HEK293 (cell line): Measurements from ENCODE around the gene CACNG6.
A peak's percentile ranks its signal among the peaks of the same experiment; 100 is the strongest.

Source experiments
- CTCF ChIA-PET: fragments of 350-600 bp; formaldehyde crosslinking; extraction: SDS; loops from one replicate; lab custom pipeline; 2021; ENCODE audit warnings: antibody characterized with exemption; lab: Yijun Ruan, JAX
- POLR2A ChIA-PET: fragments of 300-600 bp; formaldehyde crosslinking; extraction: SDS; loops from one replicate; lab custom pipeline; 2020; ENCODE audit warnings: antibody characterized with exemption, inconsistent platforms; lab: Yijun Ruan, JAX
- H3K27ac ChIP-seq: fragments of 200-500 bp; sonication (Bioruptor generic); 2 replicates; pipeline ENCODE4 v1.5.1; 2014; ENCODE audit warnings: low read depth, low read length, control low read depth, inconsistent platforms; ENCODE audit errors: extremely low read depth
- H3K36me3 ChIP-seq, 2 experiments: fragments of 200-500 bp in 1 of 2; sonication (Bioruptor generic) in 1 of 2; 1 replicate in 1 of 2; 2 replicates in 1 of 2; pipeline ENCODE4 v1.5.1; 2014 to 2017; ENCODE audit warnings: inconsistent platforms in 2 of 2, low read length in 2 of 2; ENCODE audit not compliant: control insufficient read depth in 2 of 2, insufficient read depth in 1 of 2
- H3K4me1 ChIP-seq: fragments of 200-500 bp; sonication (Bioruptor generic); 2 replicates; pipeline ENCODE4 v1.5.1; 2014; ENCODE audit warnings: mild to moderate bottlenecking, low read length, inconsistent platforms; ENCODE audit not compliant: control insufficient read depth, insufficient read depth
- H3K4me3 ChIP-seq: 2 replicates; pipeline ENCODE4 v1.5.1; 2011; ENCODE audit warnings: low read depth, mild to moderate bottlenecking, control low read depth, low read length, moderate library complexity
- H3K9me3 ChIP-seq: fragments of 200-500 bp; sonication (Bioruptor generic); 2 replicates; pipeline ENCODE4 v1.5.1; 2014; ENCODE audit warnings: low read depth, low read length, inconsistent platforms; ENCODE audit not compliant: control insufficient read depth, insufficient read depth
- GLIS1 ChIP-seq: fragments of 450-650 bp; formaldehyde crosslinking; IDR thresholded peaks from 2 replicates; pipeline ENCODE4 v1.5.1; 2016; ENCODE audit warnings: missing biosample characterization, missing genetic modification characterization
- KLF1 ChIP-seq: fragments of 450-650 bp; formaldehyde crosslinking; IDR thresholded peaks from 2 replicates; pipeline ENCODE4 v1.5.1; 2016; ENCODE audit warnings: missing biosample characterization, missing genetic modification characterization
- KLF10 ChIP-seq: fragments of 450-650 bp; IDR thresholded peaks from 2 replicates; pipeline ENCODE4 v1.5.1; 2018; ENCODE audit warnings: missing biosample characterization, mild to moderate bottlenecking, missing genetic modification characterization
- MZF1 ChIP-seq: fragments of 450-650 bp; formaldehyde crosslinking; IDR thresholded peaks from 2 replicates; pipeline ENCODE4 v1.5.1; 2017; ENCODE audit warnings: missing biosample characterization, missing genetic modification characterization, borderline replicate concordance
- SP3 ChIP-seq: fragments of 450-650 bp; formaldehyde crosslinking; IDR thresholded peaks from 2 replicates; pipeline ENCODE4 v1.5.1; 2016; ENCODE audit warnings: missing biosample characterization, missing genetic modification characterization
- TRIM28 ChIP-seq: IDR thresholded peaks from 2 replicates; pipeline ENCODE4 v1.6.1; 2011; ENCODE audit warnings: low read length, control low read depth, borderline replicate concordance
- ZBTB8A ChIP-seq: fragments of 450-650 bp; formaldehyde crosslinking; IDR thresholded peaks from 2 replicates; pipeline ENCODE4 v1.5.1; 2016; ENCODE audit warnings: missing biosample characterization, missing genetic modification characterization
- ZFHX2 ChIP-seq: fragments of 450-650 bp; formaldehyde crosslinking; conservative IDR thresholded peaks from 2 replicates; pipeline ENCODE4 v1.5.1; 2016; ENCODE audit warnings: missing biosample characterization, missing genetic modification characterization
- ZNF132 ChIP-seq: fragments of 450-650 bp; formaldehyde crosslinking; IDR thresholded peaks from 2 replicates; pipeline ENCODE4 v1.5.1; 2017; ENCODE audit warnings: missing biosample characterization, missing genetic modification characterization, borderline replicate concordance
- ZNF157 ChIP-seq: fragments of 450-650 bp; formaldehyde crosslinking; IDR thresholded peaks from 2 replicates; pipeline ENCODE4 v1.5.1; 2016; ENCODE audit warnings: missing biosample characterization, missing genetic modification characterization
- ZNF174 ChIP-seq: fragments of 450-650 bp; formaldehyde crosslinking; IDR thresholded peaks from 2 replicates; pipeline ENCODE4 v1.5.0; 2017; ENCODE audit warnings: missing biosample characterization, mild to moderate bottlenecking, missing genetic modification characterization
- ZNF2 ChIP-seq: fragments of 450-650 bp; formaldehyde crosslinking; IDR thresholded peaks from 2 replicates; pipeline ENCODE4 v1.5.1; 2016; ENCODE audit warnings: missing biosample characterization, missing genetic modification characterization
- ZNF223 ChIP-seq: fragments of 450-650 bp; formaldehyde crosslinking; IDR thresholded peaks from 2 replicates; pipeline ENCODE4 v1.5.1; 2016; ENCODE audit warnings: missing biosample characterization, missing genetic modification characterization
- ZNF24 ChIP-seq: fragments of 450-650 bp; formaldehyde crosslinking; IDR thresholded peaks from 2 replicates; pipeline ENCODE4 v1.5.1; 2016; ENCODE audit warnings: missing biosample characterization, missing genetic modification characterization
- ZNF596 ChIP-seq: fragments of 450-650 bp; IDR thresholded peaks from 2 replicates; pipeline ENCODE4 v1.5.0; 2018; ENCODE audit warnings: missing biosample characterization, mild to moderate bottlenecking, missing genetic modification characterization, moderate library complexity
- ZNF76 ChIP-seq: fragments of 450-650 bp; formaldehyde crosslinking; IDR thresholded peaks from 2 replicates; pipeline ENCODE4; 2016; ENCODE audit warnings: low read depth, missing biosample characterization, missing genetic modification characterization, borderline replicate concordance
- TF ChIP-seq, protein P1 (sequence below): fragments of 450-650 bp; formaldehyde crosslinking; IDR thresholded peaks from 2 replicates; pipeline ENCODE4 v1.5.1; 2016; ENCODE audit warnings: missing biosample characterization, missing genetic modification characterization
- TF ChIP-seq, protein P2 (sequence below): fragments of 450-650 bp; formaldehyde crosslinking; IDR thresholded peaks from 2 replicates; pipeline ENCODE4 v1.5.1; 2017; ENCODE audit warnings: missing biosample characterization, missing genetic modification characterization
- TF ChIP-seq, protein P3 (sequence below): fragments of 450-650 bp; formaldehyde crosslinking; IDR thresholded peaks from 2 replicates; pipeline ENCODE4 v1.5.1; 2016; ENCODE audit warnings: missing biosample characterization, missing genetic modification characterization

CACNG6 gene

DNA sequence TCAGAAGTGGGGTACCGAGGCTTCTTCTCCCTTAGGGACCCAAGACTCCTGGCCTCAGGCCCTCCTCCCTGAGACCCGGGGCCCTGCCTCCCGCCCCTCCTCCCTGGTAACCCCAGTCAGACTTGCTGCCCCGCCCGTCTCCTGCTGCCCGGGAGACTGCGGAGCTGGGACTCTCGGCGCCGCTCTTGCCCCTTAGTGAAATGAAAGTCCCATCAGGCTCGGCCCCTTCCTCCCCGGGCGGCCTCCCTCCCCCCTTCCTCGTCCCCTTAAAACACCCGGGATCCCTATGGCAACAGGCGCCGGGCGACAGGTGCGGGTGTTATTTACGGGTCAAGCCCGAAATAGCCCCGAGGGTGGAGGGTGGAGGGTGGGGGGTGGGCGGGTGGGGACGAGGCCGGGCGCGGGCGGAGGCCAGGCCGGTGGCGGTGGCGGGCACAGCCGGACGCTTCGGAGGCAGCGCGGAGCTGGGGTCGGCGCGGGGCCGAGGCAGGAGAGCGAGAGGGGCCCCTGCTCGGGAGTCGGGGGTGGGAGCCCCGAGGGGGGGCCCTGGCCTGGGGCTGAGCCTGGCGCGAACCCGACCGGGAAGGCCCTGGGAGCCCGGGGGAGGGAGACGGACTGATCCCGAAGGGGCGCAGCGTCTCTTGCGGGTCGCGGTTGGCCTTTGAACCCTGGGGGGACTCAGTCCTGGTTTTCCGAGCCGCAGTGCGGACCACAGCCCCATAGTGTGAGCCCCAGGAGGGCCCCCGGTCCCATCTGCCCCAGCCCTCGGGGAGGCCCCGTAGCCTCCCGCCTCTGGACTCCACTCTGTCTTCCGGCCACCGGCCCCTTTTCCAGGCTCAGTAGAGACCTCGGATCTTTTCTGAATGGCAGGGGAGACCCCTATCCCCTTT, at the start of gene CACNG6 (continued):
- TF ChIP-seq KLF10 (tag by site-specific recombination) (no peak), ZNF174 (tag by site-specific recombination) (no peak), ZBTB8A (tag by site-specific recombination) (no peak), ZNF157 (no peak), ZNF596 (no peak), ZFHX2 (no peak), ZNF132 (tag by site-specific recombination) (no peak), GLIS1 (tag by site-specific recombination) (peak; percentile 46), ZNF76 (tag by site-specific recombination) (no peak), KLF1 (tag by site-specific recombination) (peak; percentile 63)
- TF ChIP-seq, protein P1, sequence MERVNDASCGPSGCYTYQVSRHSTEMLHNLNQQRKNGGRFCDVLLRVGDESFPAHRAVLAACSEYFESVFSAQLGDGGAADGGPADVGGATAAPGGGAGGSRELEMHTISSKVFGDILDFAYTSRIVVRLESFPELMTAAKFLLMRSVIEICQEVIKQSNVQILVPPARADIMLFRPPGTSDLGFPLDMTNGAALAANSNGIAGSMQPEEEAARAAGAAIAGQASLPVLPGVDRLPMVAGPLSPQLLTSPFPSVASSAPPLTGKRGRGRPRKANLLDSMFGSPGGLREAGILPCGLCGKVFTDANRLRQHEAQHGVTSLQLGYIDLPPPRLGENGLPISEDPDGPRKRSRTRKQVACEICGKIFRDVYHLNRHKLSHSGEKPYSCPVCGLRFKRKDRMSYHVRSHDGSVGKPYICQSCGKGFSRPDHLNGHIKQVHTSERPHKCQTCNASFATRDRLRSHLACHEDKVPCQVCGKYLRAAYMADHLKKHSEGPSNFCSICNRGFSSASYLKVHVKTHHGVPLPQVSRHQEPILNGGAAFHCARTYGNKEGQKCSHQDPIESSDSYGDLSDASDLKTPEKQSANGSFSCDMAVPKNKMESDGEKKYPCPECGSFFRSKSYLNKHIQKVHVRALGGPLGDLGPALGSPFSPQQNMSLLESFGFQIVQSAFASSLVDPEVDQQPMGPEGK (tag by site-specific recombination) = 0 out of 2 replicates have a peak, but pooled peaks have one; percentile 47
- TF ChIP-seq, all 188 proteins: peak for 12

DNA sequence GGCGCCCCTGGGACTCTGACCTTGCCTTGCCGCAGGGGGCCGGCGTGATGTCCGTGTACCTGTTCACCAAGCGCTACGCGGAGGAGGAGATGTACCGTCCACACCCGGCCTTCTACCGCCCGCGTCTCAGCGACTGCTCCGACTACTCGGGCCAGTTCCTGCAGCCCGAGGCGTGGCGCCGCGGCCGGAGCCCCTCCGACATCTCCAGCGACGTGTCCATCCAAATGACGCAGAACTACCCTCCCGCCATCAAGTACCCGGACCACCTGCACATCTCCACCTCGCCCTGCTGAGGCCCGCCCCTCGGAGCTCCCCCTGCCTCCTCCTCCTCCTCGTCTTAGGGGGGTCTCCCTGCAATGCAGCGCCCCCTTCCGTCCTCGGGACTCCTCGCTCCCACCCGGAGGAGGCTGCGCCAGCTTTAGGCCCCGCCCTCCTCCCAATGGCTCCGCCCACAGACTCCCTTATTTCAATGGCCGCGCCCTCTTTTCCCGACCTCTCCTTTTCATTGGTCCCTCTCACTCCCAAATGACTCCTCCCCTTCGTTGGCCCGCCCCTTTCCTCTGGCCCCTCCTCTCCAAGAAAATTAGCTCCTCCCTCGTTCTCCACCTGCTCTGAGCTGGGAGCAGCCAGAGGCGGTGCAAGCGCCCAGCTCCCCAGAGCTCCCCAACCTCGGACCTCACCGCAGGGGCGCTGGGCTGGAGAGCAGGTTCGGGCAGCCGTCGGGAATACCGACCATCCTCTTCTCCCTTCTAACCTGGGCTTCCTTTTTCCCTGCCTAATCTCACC, 49.2 kb upstream of the CACNG6 start:
- H3K9me3 ChIP-seq = no peaks in the 10 kb centered on the region
- CTCF ChIA-PET = interaction anchor here (0.7 to 1.9 kb wide), 6 partner anchors 9 to 89 kb away, joined by 3 to 6 read pairs (median 4); no protein-coding TSS in a partner anchor
- POLR2A ChIA-PET = interaction anchor here (0.9 kb wide), 1 partner anchor 75 kb away, joined by 3 read pairs; no protein-coding TSS in a partner anchor
- TF ChIP-seq, protein P2, sequence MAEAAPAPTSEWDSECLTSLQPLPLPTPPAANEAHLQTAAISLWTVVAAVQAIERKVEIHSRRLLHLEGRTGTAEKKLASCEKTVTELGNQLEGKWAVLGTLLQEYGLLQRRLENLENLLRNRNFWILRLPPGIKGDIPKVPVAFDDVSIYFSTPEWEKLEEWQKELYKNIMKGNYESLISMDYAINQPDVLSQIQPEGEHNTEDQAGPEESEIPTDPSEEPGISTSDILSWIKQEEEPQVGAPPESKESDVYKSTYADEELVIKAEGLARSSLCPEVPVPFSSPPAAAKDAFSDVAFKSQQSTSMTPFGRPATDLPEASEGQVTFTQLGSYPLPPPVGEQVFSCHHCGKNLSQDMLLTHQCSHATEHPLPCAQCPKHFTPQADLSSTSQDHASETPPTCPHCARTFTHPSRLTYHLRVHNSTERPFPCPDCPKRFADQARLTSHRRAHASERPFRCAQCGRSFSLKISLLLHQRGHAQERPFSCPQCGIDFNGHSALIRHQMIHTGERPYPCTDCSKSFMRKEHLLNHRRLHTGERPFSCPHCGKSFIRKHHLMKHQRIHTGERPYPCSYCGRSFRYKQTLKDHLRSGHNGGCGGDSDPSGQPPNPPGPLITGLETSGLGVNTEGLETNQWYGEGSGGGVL = no peak
- TF ChIP-seq SP3 (tag by site-specific recombination) = peak; percentile 57
- TF ChIP-seq, all 188 proteins: peak for 1
- Histone ChIP-seq H3K36me3 (no peaks in the 10 kb centered on the region), H3K27ac (no peak overlapping the region), H3K4me1 (no peaks in the 10 kb centered on the region), H3K4me3 (no peak overlapping the region; the same call in 1 of the 2 replicates)

DNA sequence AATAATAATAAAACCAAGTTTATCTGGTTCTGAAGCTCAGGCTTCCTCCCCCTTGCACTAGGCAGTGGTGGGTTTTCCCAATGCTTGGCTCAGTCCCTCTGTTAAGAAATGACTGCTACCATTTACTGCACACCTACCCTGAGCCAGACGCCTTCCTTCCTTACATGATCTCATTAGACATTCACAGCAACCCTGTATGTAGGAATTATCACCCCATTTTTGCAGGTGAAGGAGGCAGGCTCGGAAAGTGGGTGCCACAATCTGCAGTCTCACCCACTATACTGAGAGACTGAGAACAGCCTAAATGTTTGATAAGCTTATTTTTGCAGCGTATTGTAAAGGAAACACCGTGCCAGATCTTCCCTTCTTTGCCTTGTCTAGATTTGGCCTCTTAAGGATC, 47.0 kb upstream of the CACNG6 start:
- no peaks in the 10 kb centered on the region for H3K36me3 ChIP-seq
- no peaks in the 10 kb centered on the region for H3K9me3 ChIP-seq
- CTCF ChIA-PET = interaction anchor here (1.0 kb wide), 1 partner anchor 80 kb away, joined by 4 read pairs; no protein-coding TSS in a partner anchor
- no peak overlapping the region for H3K27ac ChIP-seq
- TF ChIP-seq TRIM28 (no peak), ZNF157 (no peak), ZNF223 (tag by site-specific recombination) (no peak), ZNF2 (tag by site-specific recombination) (no peak), ZNF24 (tag by site-specific recombination) (no peak), MZF1 (no peak)
- TF ChIP-seq, protein P3, sequence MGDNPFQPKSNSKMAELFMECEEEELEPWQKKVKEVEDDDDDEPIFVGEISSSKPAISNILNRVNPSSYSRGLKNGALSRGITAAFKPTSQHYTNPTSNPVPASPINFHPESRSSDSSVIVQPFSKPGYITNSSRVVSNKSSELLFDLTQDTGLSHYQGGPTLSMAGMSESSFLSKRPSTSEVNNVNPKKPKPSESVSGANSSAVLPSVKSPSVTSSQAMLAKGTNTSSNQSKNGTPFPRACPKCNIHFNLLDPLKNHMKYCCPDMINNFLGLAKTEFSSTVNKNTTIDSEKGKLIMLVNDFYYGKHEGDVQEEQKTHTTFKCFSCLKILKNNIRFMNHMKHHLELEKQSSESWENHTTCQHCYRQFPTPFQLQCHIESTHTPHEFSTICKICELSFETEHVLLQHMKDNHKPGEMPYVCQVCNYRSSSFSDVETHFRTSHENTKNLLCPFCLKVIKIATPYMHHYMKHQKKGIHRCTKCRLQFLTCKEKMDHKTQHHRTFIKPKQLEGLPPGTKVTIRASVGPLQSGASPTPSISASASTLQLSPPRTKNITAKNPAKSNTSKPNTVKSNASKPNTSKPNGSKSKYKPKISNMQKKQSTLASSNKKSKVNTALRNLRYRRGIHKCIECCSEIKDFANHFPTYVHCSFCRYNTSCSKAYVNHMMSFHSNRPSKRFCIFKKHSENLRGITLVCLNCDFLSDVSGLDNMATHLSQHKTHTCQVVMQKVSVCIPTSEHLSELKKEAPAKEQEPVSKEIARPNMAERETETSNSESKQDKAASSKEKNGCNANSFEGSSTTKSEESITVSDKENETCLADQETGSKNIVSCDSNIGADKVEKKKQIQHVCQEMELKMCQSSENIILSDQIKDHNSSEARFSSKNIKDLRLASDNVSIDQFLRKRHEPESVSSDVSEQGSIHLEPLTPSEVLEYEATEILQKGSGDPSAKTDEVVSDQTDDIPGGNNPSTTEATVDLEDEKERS (tag by site-specific recombination) = no peak
- TF ChIP-seq, all 188 proteins: peak for 0
- Histone ChIP-seq H3K4me1 (no peaks in the 10 kb centered on the region), H3K4me3 (no peak overlapping the region)
- POLR2A ChIA-PET = interaction anchor here (1.3 kb wide), 1 partner anchor 36 kb away, joined by 4 read pairs; no protein-coding TSS in a partner anchor
